ENCODE data around the gene CNTNAP2.

CNTNAP2 gene

GRCh38 chr7:146787266-146787665 is 670.7 kb downstream of the CNTNAP2 start:
- WGBS (ENCODE audit: extremely low coverage, insufficient coverage, insufficient read length) = no CpG with 5 or more reads among the region's 18 CpGs
- Histone ChIP-seq H3K79me1 (ENCODE audit: low read length) (no peaks in the 10 kb centered on the region), H4K12ac (ENCODE audit: low read depth, low read length) (no peak overlapping the region), H3K18ac (ENCODE audit: low read length) (no peak overlapping the region), H2BK12ac (ENCODE audit: low read length) (no peak overlapping the region), H3K4ac (ENCODE audit: low read depth, low read length) (no peak overlapping the region), H3K9me3 (ENCODE audit: insufficient read depth, low read depth, low read length) (peaks cover 3% of the 10 kb centered on the region), H3K79me2 (ENCODE audit: control insufficient read depth, insufficient read depth, low read length, poor library complexity) (no peaks in the 10 kb centered on the region), H2AFZ (ENCODE audit: insufficient read depth, low read length, poor library complexity) (no peak overlapping the region), H3K9ac (ENCODE audit: low read length) (no peak overlapping the region), H3K27ac (ENCODE audit: low read depth, low read length) (no peak overlapping the region), H3K4me1 (ENCODE audit: control insufficient read depth in 1 of 2, insufficient read depth in 2 of 2, low read length in 2 of 2) (no peaks in the 10 kb centered on the region), H2AK5ac (ENCODE audit: low read length) (no peak overlapping the region), H2BK120ac (ENCODE audit: insufficient read depth, low read length, poor library complexity) (no peak overlapping the region), H3K27me3 (ENCODE audit: insufficient read depth, low read length) (no peaks in the 10 kb centered on the region), H3K4me3 (ENCODE audit: low read depth, low read length) (no peak overlapping the region), H4K91ac (ENCODE audit: low read depth, low read length) (no peak overlapping the region), H3K23ac (ENCODE audit: low read length) (no peak overlapping the region), H3K14ac (ENCODE audit: low read length) (no peak overlapping the region), H2BK5ac (ENCODE audit: low read depth, low read length, poor library complexity) (no peak overlapping the region), H3K4me2 (ENCODE audit: low read length) (no peak overlapping the region), H4K8ac (ENCODE audit: low read depth, low read length) (no peak overlapping the region), H3K36me3 (ENCODE audit: control insufficient read depth in 1 of 2, insufficient read depth in 2 of 2, low read length in 2 of 2) (no peaks in the 10 kb centered on the region)
- no peak for DNase-seq

DNA sequence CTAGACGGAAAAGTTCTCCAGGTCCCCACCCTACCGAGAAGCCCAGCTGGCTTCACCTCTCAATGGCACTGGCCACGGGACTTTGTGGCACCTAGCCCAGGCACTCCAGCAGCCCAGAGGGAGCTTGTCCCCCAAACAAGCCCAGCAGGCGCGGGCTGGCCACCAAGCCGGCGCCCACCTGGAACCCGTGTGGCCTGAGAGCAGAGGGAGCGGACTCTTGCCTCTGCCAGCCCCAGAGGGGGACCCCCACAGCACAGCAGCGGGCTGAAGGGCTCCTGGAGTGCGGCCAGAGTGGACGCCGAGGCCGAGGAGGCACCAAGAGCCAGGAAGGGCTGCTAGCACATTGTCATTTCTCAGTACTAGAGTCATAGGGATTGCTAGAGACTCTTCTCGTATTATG is 671.4 kb downstream of the CNTNAP2 start:
- H3K4me1 ChIP-seq (ENCODE audit: control insufficient read depth in 1 of 2, insufficient read depth in 2 of 2, low read length in 2 of 2) = no peaks in the 10 kb centered on the region
- H3K9ac ChIP-seq (ENCODE audit: low read length) = no peak overlapping the region
- no peak overlapping the region for H2BK120ac ChIP-seq (ENCODE audit: insufficient read depth, low read length, poor library complexity)
- no peak for DNase-seq
- no peak overlapping the region for H3K14ac ChIP-seq (ENCODE audit: low read length)
- no peak overlapping the region for H3K4ac ChIP-seq (ENCODE audit: low read depth, low read length)
- H4K8ac ChIP-seq (ENCODE audit: low read depth, low read length) = no peak overlapping the region
- H2AK5ac ChIP-seq (ENCODE audit: low read length) = no peak overlapping the region
- no peak overlapping the region for H3K18ac ChIP-seq (ENCODE audit: low read length)
- H3K27me3 ChIP-seq (ENCODE audit: insufficient read depth, low read length) = no peaks in the 10 kb centered on the region
- H2BK5ac ChIP-seq (ENCODE audit: low read depth, low read length, poor library complexity) = no peak overlapping the region
- no peak overlapping the region for H2BK12ac ChIP-seq (ENCODE audit: low read length)
- no peak overlapping the region for H3K4me2 ChIP-seq (ENCODE audit: low read length)
- H2AFZ ChIP-seq (ENCODE audit: insufficient read depth, low read length, poor library complexity) = no peak overlapping the region
- no peaks in the 10 kb centered on the region for H3K79me1 ChIP-seq (ENCODE audit: low read length)
- H3K27ac ChIP-seq (ENCODE audit: low read depth, low read length) = no peak overlapping the region
- H3K9me3 ChIP-seq (ENCODE audit: insufficient read depth, low read depth, low read length) = peaks cover 3% of the 10 kb centered on the region
- H3K23ac ChIP-seq (ENCODE audit: low read length) = no peak overlapping the region
- H3K4me3 ChIP-seq (ENCODE audit: low read depth, low read length) = no peak overlapping the region
- no peaks in the 10 kb centered on the region for H3K79me2 ChIP-seq (ENCODE audit: control insufficient read depth, insufficient read depth, low read length, poor library complexity)
- no CpG with 5 or more reads among the region's 15 CpGs for WGBS (ENCODE audit: extremely low coverage, insufficient coverage, insufficient read length)
- no peaks in the 10 kb centered on the region for H3K36me3 ChIP-seq (ENCODE audit: control insufficient read depth in 1 of 2, insufficient read depth in 2 of 2, low read length in 2 of 2)
- H4K91ac ChIP-seq (ENCODE audit: low read depth, low read length) = no peak overlapping the region
- no peak overlapping the region for H4K12ac ChIP-seq (ENCODE audit: low read depth, low read length)

- no peak overlapping the region for H2BK5ac ChIP-seq (ENCODE audit: low read depth, low read length, poor library complexity)
- H3K9me3 ChIP-seq (ENCODE audit: insufficient read depth, low read depth, low read length) = peaks cover 6% of the 10 kb centered on the region
- no peaks in the 10 kb centered on the region for H3K79me2 ChIP-seq (ENCODE audit: control insufficient read depth, insufficient read depth, low read length, poor library complexity)
- no peaks in the 10 kb centered on the region for H3K27me3 ChIP-seq (ENCODE audit: insufficient read depth, low read length)
- H4K8ac ChIP-seq (ENCODE audit: low read depth, low read length) = no peak overlapping the region
- no peak overlapping the region for H4K91ac ChIP-seq (ENCODE audit: low read depth, low read length)
- H2AK5ac ChIP-seq (ENCODE audit: low read length) = no peak overlapping the region
- no peak overlapping the region for H2AFZ ChIP-seq (ENCODE audit: insufficient read depth, low read length, poor library complexity)
- H4K12ac ChIP-seq (ENCODE audit: low read depth, low read length) = no peak overlapping the region
- no peak overlapping the region for H3K18ac ChIP-seq (ENCODE audit: low read length)
- H3K4me2 ChIP-seq (ENCODE audit: low read length) = no peak overlapping the region
- no peak overlapping the region for H2BK12ac ChIP-seq (ENCODE audit: low read length)
- no peak overlapping the region for H2BK120ac ChIP-seq (ENCODE audit: insufficient read depth, low read length, poor library complexity)
- H3K9ac ChIP-seq (ENCODE audit: low read length) = no peak overlapping the region
- no peaks in the 10 kb centered on the region for H3K79me1 ChIP-seq (ENCODE audit: low read length)
- H3K4me3 ChIP-seq (ENCODE audit: low read depth, low read length) = no peak overlapping the region
- H3K36me3 ChIP-seq (ENCODE audit: control insufficient read depth in 1 of 2, insufficient read depth in 2 of 2, low read length in 2 of 2) = no peaks in the 10 kb centered on the region
- H3K4ac ChIP-seq (ENCODE audit: low read depth, low read length) = no peak overlapping the region
- no peak overlapping the region for H3K27ac ChIP-seq (ENCODE audit: low read depth, low read length)
- H3K23ac ChIP-seq (ENCODE audit: low read length) = no peak overlapping the region
- H3K14ac ChIP-seq (ENCODE audit: low read length) = no peak overlapping the region
- no peaks in the 10 kb centered on the region for H3K4me1 ChIP-seq (ENCODE audit: control insufficient read depth in 1 of 2, insufficient read depth in 2 of 2, low read length in 2 of 2)
- WGBS (ENCODE audit: extremely low coverage, insufficient coverage, insufficient read length) = no CpG with 5 or more reads among the region's 7 CpGs
- DNase-seq = no peak
Measured at GRCh38 chr7:146791344-146792285, 675.0 kb downstream of the CNTNAP2 start.

DNA sequence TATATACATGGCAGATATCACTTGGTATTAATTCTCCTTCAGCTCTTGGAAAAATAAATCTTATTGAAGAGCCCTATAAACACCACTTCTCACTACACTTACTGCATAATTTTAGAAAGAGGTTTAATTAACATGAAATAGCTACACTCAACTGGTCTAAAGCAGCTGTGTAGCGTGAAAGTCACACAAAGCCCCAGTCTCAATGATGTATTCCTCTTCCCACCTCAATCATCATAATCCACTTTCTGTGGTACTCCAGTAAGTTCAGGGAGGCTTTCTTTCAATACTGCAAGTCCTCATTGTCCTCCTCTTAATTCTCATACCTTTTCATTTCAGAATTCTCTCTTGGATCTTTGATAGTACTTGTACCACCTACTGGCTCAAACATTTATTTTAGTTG is 688.0 kb downstream of the CNTNAP2 start:
- Histone ChIP-seq H3K4ac (ENCODE audit: low read depth, low read length) (no peak overlapping the region), H3K4me1 (ENCODE audit: control insufficient read depth in 1 of 2, insufficient read depth in 2 of 2, low read length in 2 of 2) (no peaks in the 10 kb centered on the region), H3K14ac (ENCODE audit: low read length) (no peak overlapping the region), H3K36me3 (ENCODE audit: control insufficient read depth in 1 of 2, insufficient read depth in 2 of 2, low read length in 2 of 2) (no peaks in the 10 kb centered on the region), H3K79me1 (ENCODE audit: low read length) (no peaks in the 10 kb centered on the region), H2AK5ac (ENCODE audit: low read length) (no peak overlapping the region), H3K18ac (ENCODE audit: low read length) (no peak overlapping the region), H4K8ac (ENCODE audit: low read depth, low read length) (no peak overlapping the region), H3K4me3 (ENCODE audit: low read depth, low read length) (no peak overlapping the region), H4K12ac (ENCODE audit: low read depth, low read length) (no peak overlapping the region), H3K9ac (ENCODE audit: low read length) (no peak overlapping the region), H2AFZ (ENCODE audit: insufficient read depth, low read length, poor library complexity) (no peak overlapping the region), H2BK120ac (ENCODE audit: insufficient read depth, low read length, poor library complexity) (no peak overlapping the region), H4K91ac (ENCODE audit: low read depth, low read length) (no peak overlapping the region), H2BK12ac (ENCODE audit: low read length) (no peak overlapping the region), H2BK5ac (ENCODE audit: low read depth, low read length, poor library complexity) (no peak overlapping the region), H3K4me2 (ENCODE audit: low read length) (no peak overlapping the region), H3K27me3 (ENCODE audit: insufficient read depth, low read length) (no peaks in the 10 kb centered on the region), H3K27ac (ENCODE audit: low read depth, low read length) (no peak overlapping the region), H3K9me3 (ENCODE audit: insufficient read depth, low read depth, low read length) (no peaks in the 10 kb centered on the region), H3K23ac (ENCODE audit: low read length) (no peak overlapping the region), H3K79me2 (ENCODE audit: control insufficient read depth, insufficient read depth, low read length, poor library complexity) (no peaks in the 10 kb centered on the region)
- no CpG with 5 or more reads among the region's 1 CpG for WGBS (ENCODE audit: extremely low coverage, insufficient coverage, insufficient read length)
- no peak for DNase-seq
